Left cardiac atrium (tissue), 4 donors: ENCODE results near the gene SEPHS2. TPM values are rescaled to one million over a fixed set of nuclear protein-coding genes. Genes with fewer than 3 reads are reported as not detected.
"Not testable (repeated sequence)": the region's sequence is repeated elsewhere in the genome, so short reads cannot be mapped to it uniquely, and the experiment has no call there.

Experiments
- ATAC-seq, 2 donors: fragments of 200-7000 bp; cut with Tn5 transposase; one replicate each; pipeline ENCODE4 v1.9.1; 2020; ENCODE audit warnings: mild to moderate bottlenecking in 2 of 2, moderate library complexity in 2 of 2
- DNase-seq: peaks from one replicate; pipeline ENCODE4 v3.0.0-alpha.2; 2020
- intact Hi-C, 2 donors: fragments of 100-400 bp; cut with DNase I; formaldehyde crosslinking; loops; one replicate each; pipeline versions ENCODE4 v1.14.1 to v1.15.1; 2022 to 2023
- total RNA-seq, 2 donors: library from RNA; stranded (reverse); fragmentation: NEBNext Ultra II Directional; extraction: Animal tissue kit (Norgen Biotek cat#: 25700); gene quantifications; one replicate each; pipeline ENCODE4 v1.2.1, GENCODE V29; 2021
- donor health status: DM: no; HTN: yes; CAD: no.
- donor health status: DM: no; HTN: yes; CAD: no; lungs with severe emphysema.
- donor health status: DM: yes; HTN: yes; CAD: no.
- donor health status: Dilated cardiomyopathy.

Gene SEPHS2
- total RNA-seq, 2 donors from 2014 or later, result 32.8 to 44.7 TPM

DNA sequence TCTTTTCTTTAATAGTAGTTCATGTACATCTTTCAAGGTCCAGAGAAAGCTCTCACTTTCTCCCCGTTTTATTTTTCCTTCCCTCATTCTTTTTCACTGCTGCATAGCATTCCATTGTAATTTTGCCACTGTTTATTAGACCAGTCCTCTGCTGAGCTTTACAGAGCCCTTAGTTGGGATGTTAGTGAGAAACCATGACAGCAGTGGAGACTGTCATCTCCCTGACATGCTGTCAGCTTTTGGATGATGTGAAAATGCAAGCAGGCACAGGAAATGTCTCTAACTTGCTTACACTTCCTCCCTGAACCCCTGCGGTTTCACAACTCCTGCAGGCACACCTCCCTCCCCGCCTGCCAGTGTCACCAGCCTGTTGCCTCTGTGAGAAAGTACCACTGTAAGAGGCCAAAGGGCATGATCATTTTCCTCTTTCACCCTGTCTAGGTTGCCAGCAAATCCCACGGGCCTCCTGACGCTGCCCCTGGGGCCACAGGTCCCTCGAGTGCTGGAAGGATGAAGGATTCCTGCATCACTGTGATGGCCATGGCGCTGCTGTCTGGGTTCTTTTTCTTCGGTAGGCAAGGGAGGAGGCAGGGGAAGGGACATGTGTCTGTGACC is 26.8 kb upstream of the SEPHS2 start, which contains the start of gene ITGAL:
TSS of gene ITGAL (plus strand) at position 415 of the 615 bp plus-strand sequence. CDS start at position 511, 96 bp downstream.
- ATAC-seq, result peak; percentile 73 to 80
- intact Hi-C loops, result no loop called here
- peak; percentile 51 for DNase-seq

GRCh38 chr16:30470632-30470995 is 24.9 kb upstream of the SEPHS2 start:
- DNase-seq (no peak), ATAC-seq (no peak)
- intact Hi-C loops, result no loop called here

DNA sequence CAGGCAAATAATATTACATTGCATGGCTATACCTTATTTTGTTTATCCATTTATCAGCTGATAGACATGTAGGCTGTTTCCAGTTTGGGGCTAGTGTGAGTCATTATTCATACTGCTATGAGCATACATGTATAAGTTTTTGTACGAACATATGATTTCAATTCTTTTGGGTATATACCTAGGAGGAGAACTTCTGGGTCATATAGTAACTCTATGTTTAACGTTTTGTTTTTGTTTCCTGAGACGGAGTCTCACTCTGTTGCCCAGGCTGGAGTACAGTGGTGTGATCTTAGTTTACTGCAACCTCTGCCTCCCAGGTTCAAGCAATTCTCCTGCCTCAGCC is 24.5 kb upstream of the SEPHS2 start:
- DNase-seq (no peak), ATAC-seq (no peak)
- intact Hi-C loops, result no loop called here

- intact Hi-C loops, result loop anchor here in 1 of 2 donors (10.0 kb wide), 1 partner anchor 51 kb away; no protein-coding TSS in a partner anchor
- no peak for ATAC-seq
- DNase-seq, result no peak
Measured at GRCh38 chr16:30464078-30464477, 18.4 kb upstream of the SEPHS2 start.

DNA sequence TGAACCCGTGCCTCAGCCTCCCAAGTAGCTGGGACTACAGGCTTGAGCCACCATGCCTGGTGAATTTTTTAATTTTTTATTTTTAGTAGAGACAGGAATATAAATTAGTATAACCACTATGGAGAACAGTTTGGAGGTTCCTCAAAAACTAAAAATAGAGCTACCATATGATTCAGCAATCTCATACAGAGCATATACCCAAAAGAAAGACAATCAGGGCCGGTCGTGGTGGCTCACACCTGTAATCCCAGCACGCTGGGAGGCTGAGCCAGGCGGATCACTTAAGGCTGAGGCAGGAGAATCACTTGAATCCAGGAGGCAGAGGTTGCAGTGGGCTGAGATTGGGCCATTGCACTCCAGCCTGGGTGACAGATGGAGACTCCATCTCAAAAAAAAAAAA is 15.8 kb upstream of the SEPHS2 start:
- ATAC-seq, DNase-seq: not testable (repeated sequence)
- intact Hi-C loops, result loop anchor here in 1 of 2 donors (10.0 kb wide), 1 partner anchor 53 kb away; no protein-coding TSS in a partner anchor

DNA sequence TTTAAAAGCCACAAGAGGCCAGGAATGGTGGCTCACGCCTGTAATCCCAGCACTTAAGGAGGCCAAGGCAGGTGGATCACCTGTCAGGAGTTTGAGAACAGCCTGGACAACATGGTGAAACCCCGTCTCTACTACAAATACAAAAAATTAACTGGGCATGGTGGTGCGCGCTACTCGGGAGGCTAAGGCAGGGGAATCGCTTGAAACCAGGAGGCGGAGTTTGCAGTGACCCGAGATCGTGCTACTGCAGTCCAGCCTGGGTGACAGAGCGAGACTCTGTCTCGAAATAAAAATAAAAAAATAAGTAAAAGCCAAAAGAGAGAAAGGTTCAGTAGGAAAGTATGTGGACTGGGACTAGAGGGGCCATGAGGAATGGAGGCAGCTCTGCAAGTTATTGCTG is 13.8 kb upstream of the SEPHS2 start:
- no peak for DNase-seq
- ATAC-seq, result no peak
- intact Hi-C loops, result loop anchor here in 1 of 2 donors (10.0 kb wide), 1 partner anchor 145 kb away; no protein-coding TSS in a partner anchor

- DNase-seq, result peak; percentile 50
- peak; percentile 68 to 74 for ATAC-seq
- intact Hi-C loops, result loop anchor here in 1 of 2 donors (10.0 kb wide), 1 partner anchor 146 kb away; no protein-coding TSS in a partner anchor
Measured at GRCh38 chr16:30458561-30459394, 13.1 kb upstream of the SEPHS2 start.

DNA sequence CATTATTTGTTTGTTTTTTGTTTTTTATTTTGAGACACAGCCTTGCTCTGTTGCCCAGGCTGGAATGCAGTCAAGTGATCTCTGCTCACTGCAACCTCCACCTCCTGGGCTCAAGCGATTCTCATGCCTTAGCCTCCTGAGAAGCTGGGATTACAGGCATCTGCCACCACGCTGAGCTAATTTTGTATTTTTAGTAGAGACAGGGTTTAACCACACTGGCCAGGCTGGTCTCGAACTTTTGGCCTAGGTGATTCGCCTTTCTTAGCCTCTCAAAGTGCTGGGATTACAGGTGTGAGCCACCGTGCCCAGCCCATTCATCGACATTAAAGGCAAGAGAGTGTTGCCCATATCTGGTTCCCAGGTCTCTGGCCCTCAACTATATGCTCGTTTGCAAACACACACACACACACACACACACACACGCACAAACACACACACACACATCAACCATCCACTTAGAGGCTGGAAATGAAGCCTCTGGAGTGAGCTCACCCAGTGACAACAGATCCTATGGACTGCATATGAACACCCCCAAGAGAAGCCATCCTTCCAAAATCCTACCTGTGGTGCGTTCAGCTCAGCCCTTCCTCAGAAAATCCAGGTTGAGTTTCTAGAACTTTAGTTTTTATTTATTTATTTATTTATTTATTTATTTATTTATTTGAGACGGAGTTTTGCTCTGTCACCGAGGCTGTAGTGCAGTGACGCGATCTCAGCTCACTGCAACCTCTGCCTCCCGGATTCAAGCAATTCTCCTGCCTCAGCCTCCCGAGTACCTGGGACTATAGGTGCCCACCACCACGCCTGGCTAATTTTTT is 12.3 kb upstream of the SEPHS2 start:
- DNase-seq, result no peak
- no peak for ATAC-seq
- intact Hi-C loops, result loop anchor here in 1 of 2 donors (10.0 kb wide), 1 partner anchor 147 kb away; no protein-coding TSS in a partner anchor

- ATAC-seq (peak; percentile 70 to 83), DNase-seq (no peak)
- intact Hi-C loops, result loop anchor here in 1 of 2 donors (10.0 kb wide), 1 partner anchor 148 kb away; no protein-coding TSS in a partner anchor
Measured at GRCh38 chr16:30457256-30457655, 11.6 kb upstream of the SEPHS2 start.

DNA sequence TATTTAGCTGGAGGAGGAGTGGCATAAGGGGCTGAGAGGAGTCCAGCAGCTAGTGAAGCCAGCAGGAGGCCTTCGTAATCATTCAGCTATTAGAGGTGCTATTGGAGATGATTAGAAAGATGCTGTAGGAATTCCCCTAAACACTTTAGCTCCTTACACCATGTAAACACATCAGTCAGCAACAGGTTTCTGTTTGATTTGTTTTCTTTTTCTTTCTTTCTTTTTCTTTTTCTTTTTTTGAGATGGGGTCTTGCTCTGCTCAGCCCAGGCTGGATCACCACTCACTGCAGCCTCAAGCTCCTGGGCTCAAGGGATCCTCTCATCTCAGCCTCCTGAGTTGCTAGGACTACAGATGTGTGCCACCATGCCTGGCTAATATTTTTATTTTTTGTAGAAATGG is 10.6 kb upstream of the SEPHS2 start:
- intact Hi-C loops, result loop anchor here in 1 of 2 donors (10.0 kb wide), 1 partner anchor 148 kb away; no protein-coding TSS in a partner anchor

GRCh38 chr16:30452709-30453580 is 7.3 kb upstream of the SEPHS2 start:
- not testable (repeated sequence) for ATAC-seq
- intact Hi-C loops, result loop anchor here in 1 of 2 donors (10.0 kb wide), 1 partner anchor 152 kb away; no protein-coding TSS in a partner anchor

More for the DNA sequence above, 10.6 kb upstream of the SEPHS2 start:
- ATAC-seq (no peak), DNase-seq (no peak)

GRCh38 chr16:30449116-30449435 is 3.4 kb upstream of the SEPHS2 start:
- intact Hi-C loops, result loop anchor here in 1 of 2 donors (5.0 kb wide), 1 partner anchor 78 kb away; the partner anchor contains the start of gene ZNF768
- DNase-seq (no peak), ATAC-seq (no peak)

More at GRCh38 chr16:30452709-30453580, 7.3 kb upstream of the SEPHS2 start:
- DNase-seq, result not testable (repeated sequence)

DNA sequence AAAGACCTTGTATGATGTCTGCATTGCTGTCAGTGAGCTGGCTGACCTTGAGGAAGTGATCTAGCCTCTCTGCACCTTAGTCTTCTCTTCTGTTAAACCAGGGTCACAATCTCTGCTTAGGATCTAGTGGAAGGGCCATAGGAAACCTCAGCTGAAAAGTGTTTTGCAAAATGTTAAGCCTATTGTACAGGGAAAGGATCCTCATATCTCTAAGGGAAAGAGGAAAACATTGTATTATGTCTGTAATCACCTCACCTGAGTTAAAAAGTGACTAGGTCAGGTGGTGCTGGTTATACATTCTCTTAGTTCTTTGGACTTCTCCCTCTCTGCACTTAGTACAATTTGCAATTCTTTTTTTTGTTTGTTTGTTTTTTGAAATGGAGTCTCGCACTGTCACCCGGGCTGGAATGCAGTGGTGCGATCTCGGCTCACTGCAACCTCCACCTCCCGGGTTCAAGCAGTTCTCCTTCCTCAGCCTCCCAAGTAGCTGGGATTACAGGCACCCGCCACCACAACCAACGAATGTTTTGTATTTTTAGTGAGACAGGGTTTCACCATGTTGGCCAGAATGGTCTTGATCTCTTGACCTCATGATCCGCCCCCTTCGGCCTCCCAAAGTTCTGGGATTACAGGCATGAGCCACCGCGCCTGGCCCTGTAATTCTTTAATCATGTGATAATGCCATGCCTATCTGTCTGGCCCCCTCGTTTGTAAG is 2.0 kb upstream of the SEPHS2 start:
- ATAC-seq (no peak), DNase-seq (no peak)
- intact Hi-C loops, result loop anchor here in 1 of 2 donors (5.0 kb wide), 1 partner anchor 80 kb away; the partner anchor contains the start of gene ZNF768

- intact Hi-C loops, result loop anchor here in 1 of 2 donors (5.0 kb wide), 1 partner anchor 81 kb away; the partner anchor contains the start of gene ZNF768
- no peak for ATAC-seq
Measured at GRCh38 chr16:30446203-30446595, 525 bp upstream of the SEPHS2 start.

GRCh38 chr16:30445149-30445407 is 596 bp downstream of the SEPHS2 start:
- intact Hi-C loops, result loop anchor here in 1 of 2 donors (5.0 kb wide), 1 partner anchor 82 kb away; the partner anchor contains the start of gene ZNF768
- no peak for ATAC-seq
- DNase-seq, result no peak

More at GRCh38 chr16:30446203-30446595, 525 bp upstream of the SEPHS2 start:
- no peak for DNase-seq

DNA sequence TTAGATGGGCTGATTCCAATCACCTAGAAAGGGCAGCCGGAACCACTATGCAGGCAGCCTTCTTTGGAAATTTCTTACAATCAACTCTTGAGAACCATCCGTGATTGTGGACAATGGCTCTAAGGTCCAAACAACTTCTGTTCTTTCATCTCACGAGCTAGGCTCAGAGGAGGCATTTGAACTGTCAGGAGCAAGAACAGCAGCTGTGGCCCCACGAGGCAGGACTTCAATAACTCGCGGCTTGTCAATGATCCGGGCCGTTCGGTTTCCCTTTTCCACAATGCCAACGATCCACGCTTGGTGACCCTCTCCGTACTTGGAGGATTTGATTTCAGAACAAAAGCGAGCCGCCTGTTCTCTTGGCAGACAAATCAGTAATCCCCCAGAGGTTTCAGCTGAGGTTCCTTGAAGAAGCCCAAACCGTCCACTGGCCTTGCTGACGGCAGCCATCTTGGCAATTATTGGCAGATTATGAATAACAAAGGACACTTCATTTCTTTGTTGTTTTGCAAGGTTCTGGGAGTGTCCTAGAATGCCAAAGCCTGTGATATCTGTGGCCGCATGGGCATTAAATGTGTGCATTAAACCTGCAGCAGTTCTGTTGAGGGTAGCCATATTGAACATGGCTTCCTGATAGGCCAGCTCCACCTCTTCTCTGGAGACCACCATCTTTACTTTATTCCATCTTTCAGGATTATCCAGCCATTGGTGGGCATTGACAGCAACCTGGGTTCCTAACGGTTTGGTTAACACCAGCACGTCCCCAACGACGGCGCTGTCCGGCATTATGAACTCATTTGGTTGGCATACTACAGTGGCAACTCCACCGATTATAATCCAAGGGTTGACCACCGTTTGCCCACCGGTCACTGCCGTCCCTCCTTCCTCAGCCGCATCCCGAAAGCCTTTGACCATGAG is 1.2 kb downstream of the SEPHS2 start:
- intact Hi-C loops, result loop anchor here in 1 of 2 donors (5.0 kb wide), 1 partner anchor 83 kb away; the partner anchor contains the start of gene ZNF768
- ATAC-seq (no peak), DNase-seq (no peak)
